Pancreas (tissue), 10 donors: ENCODE measurements around the gene SEC22A. TPM values are rescaled to one million over a fixed set of nuclear protein-coding genes. Genes with fewer than 3 reads are reported as not detected.

ENCODE experiments used
- ATAC-seq, 4 donors: fragments of 200-7000 bp; cut with Tn5 transposase; one replicate each; pipeline versions ENCODE4 v1.8.0 to v1.9.1; 2020; ENCODE audit warnings: mild to moderate bottlenecking in 4 of 4, moderate library complexity in 4 of 4
- DNase-seq, 6 donors: peaks; one replicate each; pipeline ENCODE4 v3.0.0-alpha.2; 2020
- FAIRE-seq: peaks from 2 replicates; lab custom pipeline; 2012; peaks lifted over from hg19 to GRCh38; lab: Jason Lieb, UNC
- H3K27ac ChIP-seq, 4 donors: fragments of 200-600 bp; sonication (generic); 1 replicate in 3 of 4; 2 replicates in 1 of 4; pipeline versions ENCODE4 v1.5.0 to v1.8.0; 2020
- H3K27me3 ChIP-seq, 4 donors: fragments of 200-600 bp; one replicate each; pipeline ENCODE4 v1.8.0; 2021
- H3K36me3 ChIP-seq, 3 donors: fragments of 200-600 bp; sonication (generic) in 1 of 3; one replicate each; pipeline versions ENCODE4 v1.5.0 to v1.8.0; 2020 to 2021
- H3K4me1 ChIP-seq, 3 donors: fragments of 200-600 bp; one replicate each; pipeline ENCODE4 v1.8.0; 2021
- H3K4me3 ChIP-seq, 4 donors: fragments of 200-600 bp; sonication (generic) in 2 of 4; one replicate each; pipeline versions ENCODE4 v1.5.0 to v1.8.0; 2020 to 2021
- H3K9me3 ChIP-seq, 4 donors: fragments of 200-600 bp; one replicate each; pipeline ENCODE4 v1.8.0; 2021
- WGBS, 2 donors: extraction: QIAGEN DNeasy Blood & Tissue Kit; methylation state at CpG; one replicate each; pipeline ENCODE4 v1.1.7; 2013; 5-methylcytosine and 5-hydroxymethylcytosine counted together
- intact Hi-C, 3 donors: fragments of 100-400 bp; cut with DNase I; formaldehyde crosslinking; loops; one replicate each; pipeline versions ENCODE4 v1.11.1 to v1.14.2; 2022
- polyA plus RNA-seq, 2 donors: library from polyadenylated mRNA; stranded (reverse); fragments of 200-250 nt; gene quantifications; one replicate each; pipeline ENCODE4 v1.2.3, GENCODE V29; 2013
- total RNA-seq, 6 donors: library from RNA; stranded (reverse); fragmentation: NEBNext Ultra II Directional in 4 of 6; extraction: Animal tissue kit (Norgen Biotek cat#: 25700) in 4 of 6; gene quantifications; one replicate each; pipeline versions ENCODE4 v1.2.1 to v1.2.4, GENCODE V29; 2021 to 2023
- TF ChIP-seq, protein P1 (sequence below), 4 donors: fragments of 200-600 bp; sonication (generic) in 3 of 4; IDR thresholded peaks; one replicate each; pipeline versions ENCODE4 v1.5.0 to v1.8.0; 2021; ENCODE audit warnings: antibody characterized with exemption in 4 of 4
- donor health status: healthy with polysubstance abuse.
- donor health status: DM: no; HTN: no; CAD: no; lungs with moderate emphysema.
- donor health status: DM: no; HTN: no; CAD: no.
- donor health status: control.
- donor health status: control.
- donor health status: Bipolar disorder and iron deficiency.
- donor health status: DM: yes; HTN: yes; CAD: no.
- donor health status: DM: no; HTN: no; CAD: no.
- donor health status: DM: no; HTN: no; CAD: no.
- donor health status: DM: yes; HTN: yes; CAD: no.

Gene SEC22A
- total and polyA plus RNA-seq, 8 donors, result 3.3 to 12.5 (median 7.2) TPM

DNA sequence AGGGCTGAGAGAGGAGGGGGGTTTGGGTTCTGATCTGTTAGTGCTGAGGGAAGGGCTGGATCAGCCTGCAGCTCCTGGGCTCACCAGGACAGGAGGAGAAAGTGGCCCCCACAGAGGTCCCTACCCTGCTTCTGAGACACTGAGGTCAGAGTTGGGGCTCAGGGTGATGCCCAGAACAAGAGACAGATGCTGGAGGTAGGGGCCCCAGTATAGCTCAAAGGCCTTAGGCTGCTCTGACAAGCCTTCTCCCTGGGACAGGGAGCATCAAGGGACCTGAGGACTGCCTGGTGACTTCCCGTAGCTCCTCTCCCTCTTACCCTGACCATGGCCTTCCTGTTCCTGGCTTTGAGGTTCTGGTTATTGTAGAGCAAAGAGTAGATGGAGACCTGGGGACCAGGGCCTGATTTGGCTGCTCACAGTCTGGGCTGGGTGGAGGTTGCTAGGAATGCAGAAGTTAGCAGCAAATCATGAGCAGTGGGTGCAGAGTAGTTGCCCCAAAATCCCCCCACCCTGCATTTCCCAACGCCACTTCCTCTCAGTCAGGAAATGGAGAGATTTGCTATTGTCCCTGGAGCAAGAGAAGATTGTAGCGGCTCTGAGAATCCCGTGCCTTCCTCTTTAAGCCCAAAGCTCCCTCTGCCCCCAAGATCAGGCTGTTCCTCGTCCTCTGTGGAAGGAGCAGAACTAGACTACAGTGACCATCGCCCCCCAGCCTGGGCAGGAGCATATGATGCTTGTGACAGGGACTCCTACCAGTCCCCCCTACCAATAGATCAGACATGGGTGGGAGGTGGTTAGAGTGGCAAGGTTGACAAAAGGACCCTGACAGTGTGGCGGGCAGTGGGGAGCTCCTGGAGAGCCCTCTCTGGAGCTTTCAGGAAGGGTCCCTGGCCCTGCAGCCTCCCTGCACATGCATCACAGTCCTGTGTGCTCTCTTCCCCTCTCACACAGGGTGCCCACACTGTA, 47.4 kb upstream of the SEC22A start:
- Histone ChIP-seq H3K27ac (no peak overlapping the region), H3K4me1 (peaks cover 8 to 12% (median 10%) of the 10 kb centered on the region in 3 donors), H3K4me3 (no peak overlapping the region), H3K36me3 (peaks cover 0 to 25% (median 3%) of the 10 kb centered on the region in 3 donors), H3K27me3 (no peaks in the 10 kb centered on the region), H3K9me3 (no peaks in the 10 kb centered on the region)
- intact Hi-C loops, result no loop called here
- FAIRE-seq (no peak), DNase-seq (peak in 1 of 6 donors; percentile 7), ATAC-seq (no peak)
- TF ChIP-seq, protein P1, sequence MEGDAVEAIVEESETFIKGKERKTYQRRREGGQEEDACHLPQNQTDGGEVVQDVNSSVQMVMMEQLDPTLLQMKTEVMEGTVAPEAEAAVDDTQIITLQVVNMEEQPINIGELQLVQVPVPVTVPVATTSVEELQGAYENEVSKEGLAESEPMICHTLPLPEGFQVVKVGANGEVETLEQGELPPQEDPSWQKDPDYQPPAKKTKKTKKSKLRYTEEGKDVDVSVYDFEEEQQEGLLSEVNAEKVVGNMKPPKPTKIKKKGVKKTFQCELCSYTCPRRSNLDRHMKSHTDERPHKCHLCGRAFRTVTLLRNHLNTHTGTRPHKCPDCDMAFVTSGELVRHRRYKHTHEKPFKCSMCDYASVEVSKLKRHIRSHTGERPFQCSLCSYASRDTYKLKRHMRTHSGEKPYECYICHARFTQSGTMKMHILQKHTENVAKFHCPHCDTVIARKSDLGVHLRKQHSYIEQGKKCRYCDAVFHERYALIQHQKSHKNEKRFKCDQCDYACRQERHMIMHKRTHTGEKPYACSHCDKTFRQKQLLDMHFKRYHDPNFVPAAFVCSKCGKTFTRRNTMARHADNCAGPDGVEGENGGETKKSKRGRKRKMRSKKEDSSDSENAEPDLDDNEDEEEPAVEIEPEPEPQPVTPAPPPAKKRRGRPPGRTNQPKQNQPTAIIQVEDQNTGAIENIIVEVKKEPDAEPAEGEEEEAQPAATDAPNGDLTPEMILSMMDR (IDR thresholded peaks at IDR 0.05), result no peak
- 92 to 96% methylated on average over 7 of the region's 7 CpGs for WGBS, 2 donors

DNA sequence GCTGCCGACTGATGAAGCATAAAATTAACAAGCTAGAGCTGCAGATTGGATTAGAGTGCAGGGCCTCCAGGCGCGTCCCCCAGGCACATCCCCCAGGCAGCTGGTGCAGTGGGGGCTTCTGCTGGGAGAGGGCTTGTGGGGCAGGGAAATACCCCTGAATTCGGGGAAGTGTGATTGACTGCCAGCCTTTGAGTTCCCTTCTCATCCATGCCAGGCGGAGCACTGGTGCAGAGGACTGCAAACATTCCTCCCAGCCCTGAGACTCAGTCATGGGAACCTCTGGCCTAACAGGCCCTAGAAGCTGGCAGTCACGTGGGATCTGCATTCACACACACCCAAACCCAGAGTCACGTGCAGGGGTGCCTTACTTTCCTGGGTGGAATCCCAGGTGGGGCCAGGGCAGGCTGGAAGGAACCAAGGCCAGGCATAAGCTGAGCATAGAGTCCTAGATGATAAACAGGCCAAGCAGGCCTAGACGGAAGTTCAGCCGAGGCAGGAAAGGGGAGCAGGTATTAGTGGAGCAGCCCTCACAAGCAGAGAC, 46.2 kb upstream of the SEC22A start:
- peak in 1 of 6 donors; percentile 21 for DNase-seq
- H3K27me3 ChIP-seq, result no peaks in the 10 kb centered on the region
- H3K9me3 ChIP-seq, result no peaks in the 10 kb centered on the region
- intact Hi-C loops, result no loop called here
- peak overlapping the region; percentile 49 to 74 (median 66) for H3K27ac ChIP-seq
- WGBS, 2 donors, result 71 to 79% methylated on average over 9 of the region's 9 CpGs
- H3K36me3 ChIP-seq, result peaks cover 0 to 15% (median 0%) of the 10 kb centered on the region in 3 donors
- ATAC-seq, result peak in 3 of 4 donors; percentile 16 to 36 (median 31)
- H3K4me1 ChIP-seq, result peaks cover 8 to 12% (median 10%) of the 10 kb centered on the region in 3 donors
- TF ChIP-seq, protein P1 (IDR thresholded peaks at IDR 0.05), result no peak
- no peak for FAIRE-seq
- H3K4me3 ChIP-seq, result no peak overlapping the region

DNA sequence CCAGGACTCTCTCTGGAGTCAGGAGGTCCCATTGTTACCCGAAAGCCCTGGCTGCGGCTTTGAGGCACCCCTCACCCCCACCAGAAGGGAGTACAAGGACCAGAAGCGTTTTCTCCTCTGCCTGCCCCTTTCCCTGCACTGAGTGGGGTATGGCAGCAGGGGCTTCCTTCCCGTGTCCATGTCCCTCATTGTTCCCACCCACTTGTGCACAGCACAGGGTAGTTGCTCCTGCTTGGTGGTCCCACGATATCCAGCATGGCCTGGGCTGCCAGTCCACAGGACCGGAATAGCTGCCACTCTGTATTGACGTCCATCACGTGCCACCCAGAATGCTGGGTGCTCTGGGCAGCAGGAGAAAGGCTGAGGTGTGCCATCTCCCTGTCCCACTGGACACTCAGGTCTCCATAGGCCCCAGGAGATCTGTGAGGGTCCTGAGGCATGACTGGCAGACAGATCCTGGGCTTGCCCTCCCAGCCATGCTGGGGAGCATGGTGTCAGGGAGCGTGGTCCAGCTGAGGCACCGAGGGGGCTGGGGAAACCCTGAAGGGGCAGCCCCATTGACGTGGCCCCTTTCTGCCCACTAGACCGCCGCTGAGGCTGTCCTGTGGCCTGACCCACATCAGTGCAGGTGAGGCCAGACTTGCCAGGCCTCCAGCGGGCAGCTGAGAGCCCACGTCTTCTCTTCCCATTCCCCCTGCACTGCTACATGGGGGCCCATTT, 45.3 kb upstream of the SEC22A start:
- peak in 1 of 6 donors; percentile 73 for DNase-seq
- H3K4me3 ChIP-seq, result no peak overlapping the region
- TF ChIP-seq, protein P1 (IDR thresholded peaks at IDR 0.05), result no peak
- H3K36me3 ChIP-seq, result peaks cover 0 to 16% (median 0%) of the 10 kb centered on the region in 3 donors
- intact Hi-C loops, result no loop called here
- WGBS, 2 donors, result 92 to 95% methylated on average over 15 of the region's 15 CpGs
- no peaks in the 10 kb centered on the region for H3K9me3 ChIP-seq
- peak overlapping the region; percentile 49 to 74 (median 66) for H3K27ac ChIP-seq
- no peak for FAIRE-seq
- no peak for ATAC-seq
- H3K4me1 ChIP-seq, result peaks cover 8 to 12% (median 10%) of the 10 kb centered on the region in 3 donors
- H3K27me3 ChIP-seq, result no peaks in the 10 kb centered on the region

DNA sequence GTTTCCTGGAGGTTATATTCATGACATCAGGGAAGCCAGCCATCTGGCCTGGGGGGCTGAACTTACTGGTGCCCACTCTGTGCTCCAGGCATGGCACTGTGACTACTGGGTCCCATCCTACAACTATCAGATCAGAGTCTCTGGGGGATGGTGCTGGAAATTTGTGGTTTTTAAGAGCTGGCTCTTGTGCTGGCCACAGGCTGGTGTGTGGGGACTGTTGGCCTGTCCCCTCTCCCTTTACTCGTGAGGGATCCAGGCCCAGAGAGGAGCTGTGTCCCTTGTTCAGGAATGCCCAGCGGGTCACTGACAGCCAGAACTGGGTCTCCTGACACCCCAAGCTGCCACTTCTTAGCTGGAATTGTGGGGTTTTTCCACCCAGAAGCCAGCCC, 44.5 kb upstream of the SEC22A start:
- H3K9me3 ChIP-seq, result no peaks in the 10 kb centered on the region
- 59 to 62% methylated on average over 2 of the region's 2 CpGs for WGBS, 2 donors
- DNase-seq, result no peak
- no peaks in the 10 kb centered on the region for H3K27me3 ChIP-seq
- peak overlapping the region; percentile 49 to 74 (median 66) for H3K27ac ChIP-seq
- no peak for FAIRE-seq
- no peak overlapping the region for H3K4me3 ChIP-seq
- H3K4me1 ChIP-seq, result peaks cover 8 to 12% (median 10%) of the 10 kb centered on the region in 3 donors
- intact Hi-C loops, result no loop called here
- ATAC-seq, result peak; percentile 15 to 49 (median 37)
- TF ChIP-seq, protein P1 (IDR thresholded peaks at IDR 0.05), result no peak
- peaks cover 0 to 23% (median 0%) of the 10 kb centered on the region in 3 donors for H3K36me3 ChIP-seq
